Liver (tissue), 9 donors: Measurements from ENCODE around the gene MARCHF9. TPM values are rescaled to one million over a fixed set of nuclear protein-coding genes. Genes with fewer than 3 reads are reported as not detected.
A peak's percentile ranks its signal among the peaks of the same experiment; 100 is the strongest.

Source experiments
- DNase-seq: peaks from one replicate; pipeline ENCODE4 v3.0.0-alpha.2; 2017; ENCODE audit warnings: low spot score
- H3K27ac ChIP-seq, 2 donors: one replicate each; pipeline ENCODE4 v1.7.0; 2013; ENCODE audit warnings: inconsistent platforms in 2 of 2, low read length in 2 of 2, control low read depth in 1 of 2, low read depth in 1 of 2, mild to moderate bottlenecking in 1 of 2
- H3K27me3 ChIP-seq, 4 donors: one replicate each; pipeline versions ENCODE4 v1.6.1 to v1.7.0; 2013; ENCODE audit warnings: low read length in 3 of 4, inconsistent platforms in 1 of 4, mild to moderate bottlenecking in 1 of 4, moderate library complexity in 1 of 4; ENCODE audit not compliant: control insufficient read depth in 4 of 4, insufficient read depth in 4 of 4
- H3K36me3 ChIP-seq, 4 donors: one replicate each; pipeline versions ENCODE4 v1.6.1 to v1.7.0; 2013; ENCODE audit warnings: low read length in 3 of 4, mild to moderate bottlenecking in 3 of 4, low read depth in 1 of 4, moderate library complexity in 1 of 4; ENCODE audit not compliant: control insufficient read depth in 4 of 4, insufficient read depth in 3 of 4
- H3K4me1 ChIP-seq, 4 donors: one replicate each; pipeline versions ENCODE4 v1.6.1 to v1.7.0; 2013; ENCODE audit warnings: low read length in 3 of 4, mild to moderate bottlenecking in 3 of 4, moderate library complexity in 1 of 4; ENCODE audit not compliant: control insufficient read depth in 4 of 4, insufficient read depth in 4 of 4
- H3K4me3 ChIP-seq, 3 donors: one replicate each; pipeline versions ENCODE4 v1.6.1 to v1.7.0; 2013; ENCODE audit warnings: low read length in 3 of 3, control low read depth in 1 of 3, low read depth in 1 of 3, mild to moderate bottlenecking in 1 of 3
- H3K9ac ChIP-seq, 2 donors: one replicate each; pipeline ENCODE4 v1.7.0; 2013; ENCODE audit warnings: low read length in 2 of 2, mild to moderate bottlenecking in 2 of 2, moderate library complexity in 2 of 2, control low read depth in 1 of 2, low read depth in 1 of 2
- H3K9me3 ChIP-seq, 4 donors: one replicate each; pipeline versions ENCODE4 v1.6.1 to v1.7.0; 2013; ENCODE audit warnings: low read length in 3 of 4; ENCODE audit not compliant: control insufficient read depth in 4 of 4
- ATF3 ChIP-seq: IDR thresholded peaks from 2 replicates; pipeline ENCODE4 v1.6.1; 2016; ENCODE audit warnings: antibody characterized with exemption
- CTCF ChIP-seq: fragments of 150-350 bp; IDR thresholded peaks from 2 replicates; pipeline ENCODE4 v1.5.1; 2017; ENCODE audit warnings: improper control_type of control experiment, low read depth, low read length; ENCODE audit not compliant: missing input control
- EGR1 ChIP-seq, 2 donors: IDR thresholded peaks; 2 replicates each; pipeline ENCODE4 v1.6.1; 2016 to 2018; ENCODE audit warnings: antibody characterized with exemption in 2 of 2, low read depth in 2 of 2
- FOXA1 ChIP-seq: IDR thresholded peaks from 2 replicates; pipeline ENCODE4 v1.6.1; 2016; ENCODE audit warnings: antibody characterized with exemption
- FOXA2 ChIP-seq: IDR thresholded peaks from 2 replicates; pipeline ENCODE4 v1.6.1; 2016; ENCODE audit warnings: antibody characterized with exemption
- GABPA ChIP-seq, 2 donors: IDR thresholded peaks in 1 of 2; conservative IDR thresholded peaks in 1 of 2; 2 replicates each; pipeline ENCODE4 v1.6.1; 2016; ENCODE audit warnings: antibody characterized with exemption in 2 of 2, mild to moderate bottlenecking in 1 of 2, moderate library complexity in 1 of 2
- HNF4A ChIP-seq, 2 donors: conservative IDR thresholded peaks; 2 replicates each; pipeline ENCODE4 v1.6.1; 2016; ENCODE audit warnings: antibody characterized with exemption in 2 of 2, mild to moderate bottlenecking in 2 of 2
- HNF4G ChIP-seq: IDR thresholded peaks from 2 replicates; pipeline ENCODE4 v1.6.1; 2016; ENCODE audit warnings: antibody characterized with exemption
- JUND ChIP-seq, 2 donors: IDR thresholded peaks; 2 replicates each; pipeline ENCODE4 v1.6.1; 2016; ENCODE audit warnings: antibody characterized with exemption in 2 of 2
- MAX ChIP-seq: IDR thresholded peaks from 2 replicates; pipeline ENCODE4 v1.6.1; 2016; ENCODE audit warnings: antibody characterized with exemption
- NR2F2 ChIP-seq: IDR thresholded peaks from 2 replicates; pipeline ENCODE4 v1.6.1; 2016; ENCODE audit warnings: antibody characterized with exemption
- RAD21 ChIP-seq, 2 donors: IDR thresholded peaks; 2 replicates each; pipeline ENCODE4 v1.6.1; 2016; ENCODE audit warnings: antibody characterized with exemption in 2 of 2, mild to moderate bottlenecking in 2 of 2
- RXRA ChIP-seq, 2 donors: IDR thresholded peaks; 2 replicates each; pipeline ENCODE4 v1.6.1; 2017 to 2018; ENCODE audit warnings: antibody characterized with exemption in 2 of 2, mild to moderate bottlenecking in 1 of 2
- SP1 ChIP-seq: IDR thresholded peaks from 2 replicates; pipeline ENCODE4 v1.6.1; 2018; ENCODE audit warnings: antibody characterized with exemption, mild to moderate bottlenecking
- TAF1 ChIP-seq: conservative IDR thresholded peaks from 2 replicates; pipeline ENCODE4 v1.6.1; 2016; ENCODE audit warnings: antibody characterized with exemption, mild to moderate bottlenecking
- YY1 ChIP-seq: IDR thresholded peaks from 2 replicates; pipeline ENCODE4 v1.6.1; 2016; ENCODE audit warnings: antibody characterized with exemption, mild to moderate bottlenecking
- ZBTB33 ChIP-seq: IDR thresholded peaks from 2 replicates; pipeline ENCODE4 v1.6.1; 2016; ENCODE audit warnings: antibody characterized with exemption
- WGBS: extraction: QIAGEN DNeasy Blood & Tissue Kit; methylation state at CpG from one replicate; pipeline ENCODE4 v1.1.7; 2013; 5-methylcytosine and 5-hydroxymethylcytosine counted together
- polyA plus RNA-seq, 2 donors: library from polyadenylated mRNA; stranded (reverse) in 1 of 2; unstranded in 1 of 2; fragments of 200-250 nt in 1 of 2; fragments of >200 nt in 1 of 2; fragmentation: Nextera tagmentation in 1 of 2; extraction: Ambion mirVana in 1 of 2; gene quantifications; one replicate each; pipeline versions ENCODE4 v1.2.1 to v1.2.3, GENCODE V29; 2013 to 2015
- total RNA-seq, 2 donors: library from RNA; depleted of rRNA; stranded (reverse); fragments of >200 nt; gene quantifications; one replicate each; pipeline ENCODE4 v1.2.3, GENCODE V29; 2014
- donor health status: healthy.
- donor health status: healthy.
- donor health status: healthy.
- donor health status: healthy.
- donor health status: healthy.

Gene MARCHF9
- total and polyA plus RNA-seq, 4 donors: 1.1 to 3.0 (median 2.2) TPM

- no peak overlapping the region for H3K4me3 ChIP-seq
- no peak overlapping the region for H3K9ac ChIP-seq
- no peak overlapping the region for H3K27ac ChIP-seq
- H3K27me3 ChIP-seq: peaks cover 0 to 10% (median 4%) of the 10 kb centered on the region in 4 donors
- no peak for DNase-seq
- H3K36me3 ChIP-seq: no peaks in the 10 kb centered on the region
- H3K9me3 ChIP-seq: no peaks in the 10 kb centered on the region
- peaks cover 3 to 22% (median 15%) of the 10 kb centered on the region in 4 donors for H3K4me1 ChIP-seq
- 20% methylated on average over 8 of the region's 8 CpGs for WGBS
- TF ChIP-seq MAX: no peak
- TF ChIP-seq RXRA (IDR thresholded peaks at IDR 0.05): no peak
- TF ChIP-seq GABPA (IDR thresholded peaks at IDR 0.05 in 1 of 2, conservative IDR thresholded peaks at IDR 0.05 in 1 of 2): no peak
- TF ChIP-seq ZBTB33: no peak
- no peak for TF ChIP-seq ATF3
- no peak for TF ChIP-seq FOXA1
- peak; percentile 55 for TF ChIP-seq SP1
- peak; percentile 45 to 62 for TF ChIP-seq HNF4A (conservative IDR thresholded peaks at IDR 0.05)
- no peak for TF ChIP-seq EGR1 (IDR thresholded peaks at IDR 0.05; ENCODE audit: low read depth in 2 of 2)
- no peak for TF ChIP-seq YY1
Observed at GRCh38 chr12:57735198-57735855, 19.6 kb upstream of the MARCHF9 start.

GRCh38 chr12:57735952-57736740, 18.8 kb upstream of the MARCHF9 start:
- H3K9ac ChIP-seq: no peak overlapping the region
- no peaks in the 10 kb centered on the region for H3K9me3 ChIP-seq
- peaks cover 3 to 22% (median 15%) of the 10 kb centered on the region in 4 donors for H3K4me1 ChIP-seq
- no peak overlapping the region for H3K4me3 ChIP-seq
- H3K27ac ChIP-seq: no peak overlapping the region
- no peaks in the 10 kb centered on the region for H3K36me3 ChIP-seq
- TF ChIP-seq RAD21 (IDR thresholded peaks at IDR 0.05): peak in 1 of 2 donors; percentile 37
- TF ChIP-seq MAX: no peak
- WGBS: 21% methylated on average over 49 of the region's 49 CpGs
- no peak for DNase-seq
- H3K27me3 ChIP-seq: peaks cover 0 to 10% (median 4%) of the 10 kb centered on the region in 4 donors

- H3K27me3 ChIP-seq: peaks cover 0 to 10% (median 4%) of the 10 kb centered on the region in 4 donors
- TF ChIP-seq CTCF (no peak), ZBTB33 (no peak), FOXA2 (no peak), HNF4G (no peak), RXRA (IDR thresholded peaks at IDR 0.05) (no peak), RAD21 (IDR thresholded peaks at IDR 0.05) (no peak), EGR1 (IDR thresholded peaks at IDR 0.05; ENCODE audit: low read depth in 2 of 2) (no peak), TAF1 (no peak), GABPA (IDR thresholded peaks at IDR 0.05 in 1 of 2, conservative IDR thresholded peaks at IDR 0.05 in 1 of 2) (no peak), ATF3 (no peak), NR2F2 (no peak), HNF4A (conservative IDR thresholded peaks at IDR 0.05) (no peak), JUND (IDR thresholded peaks at IDR 0.05) (no peak), SP1 (no peak)
Observed at GRCh38 chr12:57736741-57737466, 18.0 kb upstream of the MARCHF9 start.

More at GRCh38 chr12:57736741-57737466, 18.0 kb upstream of the MARCHF9 start:
- peak overlapping the region in 1 of 3 donors; percentile 24 for H3K4me3 ChIP-seq
- H3K9me3 ChIP-seq: no peaks in the 10 kb centered on the region
- DNase-seq: no peak
- no peaks in the 10 kb centered on the region for H3K36me3 ChIP-seq
- no peak overlapping the region for H3K9ac ChIP-seq
- H3K27ac ChIP-seq: no peak overlapping the region
- H3K4me1 ChIP-seq: peaks cover 3 to 22% (median 15%) of the 10 kb centered on the region in 4 donors
- 26% methylated on average over 31 of the region's 31 CpGs for WGBS
